ENCODE data around the gene IL36RN. TPM values are rescaled to one million over a fixed set of nuclear protein-coding genes. Genes with fewer than 3 reads are reported as not detected.

The IL36RN gene
- polyA plus RNA-seq, 1 donor from 2014 or later: not detected

DNA sequence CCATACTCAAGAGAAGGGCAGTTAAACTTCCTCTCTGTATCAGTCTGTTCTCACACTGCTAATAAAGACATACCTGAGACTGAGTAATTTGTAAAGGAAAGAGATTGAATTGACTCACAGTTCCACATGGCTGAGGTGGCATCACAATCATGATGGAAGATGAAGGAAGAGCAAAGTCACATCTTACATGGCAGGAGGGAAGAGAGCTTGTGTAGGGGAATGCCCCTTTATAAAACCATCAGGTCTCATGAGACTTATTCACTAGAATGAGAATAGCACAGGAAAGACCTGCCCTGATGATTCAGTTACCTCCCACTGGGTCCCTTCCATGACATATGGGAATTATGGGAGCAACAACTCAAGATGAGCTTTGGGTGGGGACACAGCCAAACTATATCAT, 4.9 kb upstream of the IL36RN start:
- H3K9me3 ChIP-seq (ENCODE audit: low read length): peaks cover 5% of the 10 kb centered on the region
- no peaks in the 10 kb centered on the region for H3F3A ChIP-seq (ENCODE audit: insufficient read depth, low read length, poor library complexity, severe bottlenecking)
- no peak overlapping the region for H2AFZ ChIP-seq (ENCODE audit: low read depth, low read length)
- no peaks in the 10 kb centered on the region for H3K36me3 ChIP-seq (ENCODE audit: insufficient read depth, low read length)
- no peak overlapping the region for H3K9ac ChIP-seq (ENCODE audit: low read length)
- TF ChIP-seq SMC3 (conservative IDR thresholded peaks at IDR 0.05; ENCODE audit: poor library complexity) (no peak), CTCF (IDR thresholded peaks at IDR 0.05; ENCODE audit: poor library complexity, severe bottlenecking) (no peak), EZH2 (IDR thresholded peaks at IDR 0.05; ENCODE audit: borderline replicate concordance, insufficient read depth, low read length, poor library complexity, severe bottlenecking) (no peak)
- TF ChIP-seq, protein P1, sequence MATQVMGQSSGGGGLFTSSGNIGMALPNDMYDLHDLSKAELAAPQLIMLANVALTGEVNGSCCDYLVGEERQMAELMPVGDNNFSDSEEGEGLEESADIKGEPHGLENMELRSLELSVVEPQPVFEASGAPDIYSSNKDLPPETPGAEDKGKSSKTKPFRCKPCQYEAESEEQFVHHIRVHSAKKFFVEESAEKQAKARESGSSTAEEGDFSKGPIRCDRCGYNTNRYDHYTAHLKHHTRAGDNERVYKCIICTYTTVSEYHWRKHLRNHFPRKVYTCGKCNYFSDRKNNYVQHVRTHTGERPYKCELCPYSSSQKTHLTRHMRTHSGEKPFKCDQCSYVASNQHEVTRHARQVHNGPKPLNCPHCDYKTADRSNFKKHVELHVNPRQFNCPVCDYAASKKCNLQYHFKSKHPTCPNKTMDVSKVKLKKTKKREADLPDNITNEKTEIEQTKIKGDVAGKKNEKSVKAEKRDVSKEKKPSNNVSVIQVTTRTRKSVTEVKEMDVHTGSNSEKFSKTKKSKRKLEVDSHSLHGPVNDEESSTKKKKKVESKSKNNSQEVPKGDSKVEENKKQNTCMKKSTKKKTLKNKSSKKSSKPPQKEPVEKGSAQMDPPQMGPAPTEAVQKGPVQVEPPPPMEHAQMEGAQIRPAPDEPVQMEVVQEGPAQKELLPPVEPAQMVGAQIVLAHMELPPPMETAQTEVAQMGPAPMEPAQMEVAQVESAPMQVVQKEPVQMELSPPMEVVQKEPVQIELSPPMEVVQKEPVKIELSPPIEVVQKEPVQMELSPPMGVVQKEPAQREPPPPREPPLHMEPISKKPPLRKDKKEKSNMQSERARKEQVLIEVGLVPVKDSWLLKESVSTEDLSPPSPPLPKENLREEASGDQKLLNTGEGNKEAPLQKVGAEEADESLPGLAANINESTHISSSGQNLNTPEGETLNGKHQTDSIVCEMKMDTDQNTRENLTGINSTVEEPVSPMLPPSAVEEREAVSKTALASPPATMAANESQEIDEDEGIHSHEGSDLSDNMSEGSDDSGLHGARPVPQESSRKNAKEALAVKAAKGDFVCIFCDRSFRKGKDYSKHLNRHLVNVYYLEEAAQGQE (IDR thresholded peaks at IDR 0.05; ENCODE audit: borderline replicate concordance): no peak
- H4K20me1 ChIP-seq (ENCODE audit: insufficient read depth): no peaks in the 10 kb centered on the region
- H3K4me3 ChIP-seq (ENCODE audit: low read length): no peak overlapping the region
- no peaks in the 10 kb centered on the region for H3K9me2 ChIP-seq (ENCODE audit: insufficient read depth, low read length)
- H3K4me2 ChIP-seq (ENCODE audit: low read length): no peak overlapping the region
- H3K27ac ChIP-seq (ENCODE audit: low read length): no peak overlapping the region
- no peaks in the 10 kb centered on the region for H3K27me3 ChIP-seq (ENCODE audit: insufficient read depth, low read depth, low read length)
- no peaks in the 10 kb centered on the region for H3K79me2 ChIP-seq (replicated peaks; ENCODE audit: insufficient read depth, low read length)

DNA sequence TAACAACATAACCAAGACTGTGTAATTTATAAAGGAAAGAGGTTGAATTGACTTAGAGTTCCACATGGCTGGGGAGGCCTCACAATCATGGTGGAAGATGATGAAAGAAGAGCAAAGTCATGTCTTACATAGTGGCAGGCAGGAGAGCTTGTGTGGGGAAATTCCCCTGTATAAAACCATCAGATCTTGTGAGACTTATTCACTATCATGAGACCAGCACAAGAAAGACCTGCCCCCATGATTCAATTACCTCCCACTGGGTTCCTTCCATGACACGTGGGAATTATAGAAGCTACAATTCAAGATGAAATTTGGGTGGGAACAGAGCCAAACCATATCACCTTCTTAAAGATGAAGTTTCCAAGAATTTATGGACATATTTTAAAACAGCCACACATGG, 2.5 kb upstream of the IL36RN start:
- H3K9me3 ChIP-seq (ENCODE audit: low read length): peaks cover 5% of the 10 kb centered on the region
- no peaks in the 10 kb centered on the region for H4K20me1 ChIP-seq (ENCODE audit: insufficient read depth)
- H3K4me2 ChIP-seq (ENCODE audit: low read length): no peak overlapping the region
- no peak overlapping the region for H2AFZ ChIP-seq (ENCODE audit: low read depth, low read length)
- no peaks in the 10 kb centered on the region for H3K27me3 ChIP-seq (ENCODE audit: insufficient read depth, low read depth, low read length)
- TF ChIP-seq TAF1 (IDR thresholded peaks at IDR 0.05; ENCODE audit: low read depth) (no peak), MXI1 (conservative IDR thresholded peaks at IDR 0.05; ENCODE audit: poor library complexity, severe bottlenecking) (no peak), EP300 (conservative IDR thresholded peaks at IDR 0.05; ENCODE audit: poor library complexity, severe bottlenecking) (no peak), POLR2AphosphoS5 (IDR thresholded peaks at IDR 0.05) (no peak), SMC3 (conservative IDR thresholded peaks at IDR 0.05; ENCODE audit: poor library complexity) (no peak), RAD21 (conservative IDR thresholded peaks at IDR 0.05) (no peak), EZH2 (IDR thresholded peaks at IDR 0.05; ENCODE audit: borderline replicate concordance, insufficient read depth, low read length, poor library complexity, severe bottlenecking) (no peak), CTCF (IDR thresholded peaks at IDR 0.05; ENCODE audit: poor library complexity, severe bottlenecking) (no peak)
- TF ChIP-seq, protein P1 (IDR thresholded peaks at IDR 0.05; ENCODE audit: borderline replicate concordance): no peak
- H3K4me3 ChIP-seq (ENCODE audit: low read length): no peak overlapping the region
- no peak overlapping the region for H3K9ac ChIP-seq (ENCODE audit: low read length)
- no peak overlapping the region for H3K27ac ChIP-seq (ENCODE audit: low read length)
- no peaks in the 10 kb centered on the region for H3K9me2 ChIP-seq (ENCODE audit: insufficient read depth, low read length)
- no peaks in the 10 kb centered on the region for H3K36me3 ChIP-seq (ENCODE audit: insufficient read depth, low read length)
- H3F3A ChIP-seq (ENCODE audit: insufficient read depth, low read length, poor library complexity, severe bottlenecking): no peaks in the 10 kb centered on the region
- H3K79me2 ChIP-seq (replicated peaks; ENCODE audit: insufficient read depth, low read length): no peaks in the 10 kb centered on the region
